CD14-positive monocyte (primary cell): ENCODE results near the gene UBE2E2. TPM values are rescaled to one million over a fixed set of nuclear protein-coding genes. Genes with fewer than 3 reads are reported as not detected.

Experiments
- DNase-seq, 3 donors: peaks; one replicate each; pipeline ENCODE4 v3.0.0-alpha.2; 2011 to 2022
- H2AFZ ChIP-seq: 2 replicates; pipeline ENCODE4 v1.6.0; 2012; ENCODE audit warnings: mild to moderate bottlenecking, low read depth, low read length, inconsistent platforms; ENCODE audit not compliant: insufficient read depth, poor library complexity, severe bottlenecking
- H3K27ac ChIP-seq, 2 donors: 1 replicate in 1 of 2; 2 replicates in 1 of 2; pipeline ENCODE4 v1.5.1; 2012 to 2013; ENCODE audit warnings: low read length in 2 of 2, control low read depth in 1 of 2, inconsistent platforms in 1 of 2, low read depth in 1 of 2, mild to moderate bottlenecking in 1 of 2
- H3K27me3 ChIP-seq, 2 donors: one replicate each; pipeline versions ENCODE4 v1.6.0 to v1.6.1; 2011 to 2013; ENCODE audit warnings: low read length in 2 of 2; ENCODE audit not compliant: control insufficient read depth in 2 of 2, insufficient read depth in 2 of 2
- H3K36me3 ChIP-seq, 2 donors: replicated peaks in 1 of 2; 1 replicate in 1 of 2; 2 replicates in 1 of 2; pipeline versions ENCODE4 v1.5.1 to v1.6.1; 2012 to 2013; ENCODE audit warnings: low read length in 2 of 2, control low read depth in 1 of 2, inconsistent platforms in 1 of 2, mild to moderate bottlenecking in 1 of 2; ENCODE audit not compliant: insufficient read depth in 2 of 2, control insufficient read depth in 1 of 2
- H3K4me1 ChIP-seq, 2 donors: 1 replicate in 1 of 2; 2 replicates in 1 of 2; pipeline versions ENCODE4 v1.5.1 to v1.6.1; 2012 to 2013; ENCODE audit warnings: low read length in 2 of 2, control low read depth in 1 of 2, inconsistent platforms in 1 of 2, mild to moderate bottlenecking in 1 of 2, moderate library complexity in 1 of 2; ENCODE audit not compliant: insufficient read depth in 2 of 2, control insufficient read depth in 1 of 2
- H3K4me2 ChIP-seq: replicated peaks from 2 replicates; pipeline ENCODE3; 2012; ENCODE audit warnings: low read length, moderate library complexity, mild to moderate bottlenecking; ENCODE audit not compliant: poor library complexity, severe bottlenecking; ENCODE audit errors: extremely low read depth
- H3K4me3 ChIP-seq, 3 experiments: fragments of 200-600 bp in 1 of 3; sonication (generic) in 1 of 3; replicated peaks in 1 of 3; 1 replicate in 2 of 3; 2 replicates in 1 of 3; pipeline ENCODE4 v1.5.1; 2011 to 2013; ENCODE audit warnings: low read length in 3 of 3, mild to moderate bottlenecking in 3 of 3, control low read depth in 2 of 3, low read depth in 2 of 3, inconsistent platforms in 1 of 3, moderate library complexity in 1 of 3
- H3K79me2 ChIP-seq: 2 replicates; pipeline ENCODE4 v1.6.0; 2012; ENCODE audit warnings: mild to moderate bottlenecking, control low read depth, inconsistent platforms, low read length, moderate library complexity; ENCODE audit not compliant: insufficient read depth
- H3K9ac ChIP-seq: 2 replicates; pipeline ENCODE4 v1.6.0; 2017; ENCODE audit warnings: low read length, mild to moderate bottlenecking; ENCODE audit not compliant: insufficient read depth, poor library complexity, severe bottlenecking
- H3K9me3 ChIP-seq, 2 donors: replicated peaks in 1 of 2; 1 replicate in 1 of 2; 2 replicates in 1 of 2; pipeline versions ENCODE4 v1.5.1 to v1.6.1; 2012 to 2013; ENCODE audit warnings: low read length in 2 of 2, control low read depth in 1 of 2; ENCODE audit not compliant: control insufficient read depth in 1 of 2, insufficient read depth in 1 of 2
- H4K20me1 ChIP-seq: 2 replicates; pipeline ENCODE4 v1.6.0; 2012; ENCODE audit warnings: mild to moderate bottlenecking, low read length, control low read depth, moderate library complexity; ENCODE audit not compliant: insufficient read depth
- H3K27ac Mint-ChIP-seq, 7 donors: one replicate each; pipeline ENCODE4 v1.8.0; 2020; ENCODE audit warnings: mild to moderate bottlenecking in 7 of 7, mixed read lengths in 7 of 7, moderate library complexity in 6 of 7, inconsistent platforms in 2 of 7
- H3K27me3 Mint-ChIP-seq, 3 donors: one replicate each; pipeline ENCODE4 v1.8.0; 2021 to 2022; ENCODE audit warnings: low read depth in 3 of 3, mild to moderate bottlenecking in 3 of 3, mixed read lengths in 3 of 3, moderate library complexity in 3 of 3, inconsistent platforms in 1 of 3
- H3K36me3 Mint-ChIP-seq, 2 donors: one replicate each; pipeline ENCODE4 v1.8.0; 2020; ENCODE audit warnings: mixed read lengths in 2 of 2, inconsistent platforms in 1 of 2, mild to moderate bottlenecking in 1 of 2
- H3K4me1 Mint-ChIP-seq: one replicate; pipeline ENCODE4 v1.8.0; 2020; ENCODE audit warnings: mild to moderate bottlenecking, mixed read lengths
- H3K4me3 Mint-ChIP-seq, 2 donors: one replicate each; pipeline ENCODE4 v1.8.0; 2020; ENCODE audit warnings: mild to moderate bottlenecking in 2 of 2, mixed read lengths in 2 of 2, moderate library complexity in 1 of 2
- H3K9me3 Mint-ChIP-seq, 7 donors: one replicate each; pipeline ENCODE4 v1.8.0; 2020 to 2022; ENCODE audit warnings: mixed read lengths in 7 of 7, mild to moderate bottlenecking in 6 of 7, moderate library complexity in 6 of 7, inconsistent platforms in 2 of 7
- CTCF ChIP-seq: fragments of 200-600 bp; IDR thresholded peaks from one replicate; pipeline ENCODE4 v1.8.0; 2022; ENCODE audit warnings: antibody characterized with exemption, mild to moderate bottlenecking
- WGBS: methylation state at CpG from one replicate; pipeline ENCODE4 v1.1.5; 2013; ENCODE audit warnings: missing lambda C conversion rate; ENCODE audit not compliant: insufficient coverage; 5-methylcytosine and 5-hydroxymethylcytosine counted together
- intact Hi-C, 2 donors: fragments of 100-400 bp; cut with micrococcal nuclease; formaldehyde crosslinking; loops; one replicate each; pipeline versions ENCODE4 v1.15.0 to v1.15.1; 2023
- polyA plus RNA-seq, 3 donors: library from polyadenylated mRNA; depleted of rRNA in 1 of 3; unstranded in 2 of 3; stranded (reverse) in 1 of 3; fragments of 300-500 nt in 2 of 3; fragments of >200 nt in 1 of 3; fragmentation: Illumina TruSeq in 2 of 3; gene quantifications; 1 replicate in 2 of 3; 2 replicates in 1 of 3; pipeline ENCODE4 v1.2.3, GENCODE V29; 2012 to 2021

The UBE2E2 gene
- polyA plus RNA-seq, 3 donors = 25.8 to 78.0 (median 66.3) TPM

- no peaks in the 10 kb centered on the region for H3K27me3 ChIP-seq
- peaks cover 5 to 8% (median 7%) of the 10 kb centered on the region in 3 donors for H3K27me3 Mint-ChIP-seq
- 67% methylated on average over 1 of the region's 4 CpGs for WGBS
- no peak overlapping the region for H3K4me2 ChIP-seq
- H4K20me1 ChIP-seq = no peaks in the 10 kb centered on the region
- H3K9ac ChIP-seq = no peak overlapping the region
- H3K4me3 Mint-ChIP-seq = no peak overlapping the region
- H3K27ac ChIP-seq = no peak overlapping the region
- H3K4me1 ChIP-seq = peaks cover 0 to 12% of the 10 kb centered on the region in 2 donors
- DNase-seq = no peak
- no peaks in the 10 kb centered on the region for H3K9me3 ChIP-seq
- H2AFZ ChIP-seq = no peak overlapping the region
- H3K79me2 ChIP-seq = peaks cover 5% of the 10 kb centered on the region
- no peaks in the 10 kb centered on the region for H3K36me3 Mint-ChIP-seq
- no peak for TF ChIP-seq CTCF
- H3K4me1 Mint-ChIP-seq = peaks cover 13% of the 10 kb centered on the region
- no peak overlapping the region for H3K4me3 ChIP-seq
- no peak overlapping the region for H3K27ac Mint-ChIP-seq
- peaks cover 0 to 3% (median 0%) of the 10 kb centered on the region in 7 donors for H3K9me3 Mint-ChIP-seq
- intact Hi-C loops = loop anchor here in 1 of 2 donors (10.0 kb wide), 1 partner anchor 74 kb away; no protein-coding TSS in a partner anchor
- H3K36me3 ChIP-seq = no peaks in the 10 kb centered on the region
Observed at GRCh38 chr3:23198801-23199200, 4.3 kb upstream of the UBE2E2 start.

GRCh38 chr3:23199649-23200048 lies 3.5 kb upstream of the UBE2E2 start:
- H3K36me3 Mint-ChIP-seq = no peaks in the 10 kb centered on the region
- TF ChIP-seq CTCF = no peak
- no peaks in the 10 kb centered on the region for H3K36me3 ChIP-seq
- H3K4me1 ChIP-seq = peaks cover 7 to 14% of the 10 kb centered on the region in 2 donors
- peaks cover 21% of the 10 kb centered on the region for H3K4me1 Mint-ChIP-seq
- no peak overlapping the region for H3K4me3 Mint-ChIP-seq
- H2AFZ ChIP-seq = no peak overlapping the region
- peaks cover 7% of the 10 kb centered on the region for H4K20me1 ChIP-seq
- H3K79me2 ChIP-seq = peaks cover 13% of the 10 kb centered on the region
- peaks cover 0 to 3% (median 0%) of the 10 kb centered on the region in 7 donors for H3K9me3 Mint-ChIP-seq
- no peak overlapping the region for H3K9ac ChIP-seq
- H3K27ac Mint-ChIP-seq = no peak overlapping the region
- peak in 1 of 3 donors; percentile 14 for DNase-seq
- H3K9me3 ChIP-seq = no peaks in the 10 kb centered on the region
- no peak overlapping the region for H3K4me2 ChIP-seq
- 100% methylated on average over 1 of the region's 5 CpGs for WGBS
- peaks cover 5 to 11% (median 7%) of the 10 kb centered on the region in 3 donors for H3K27me3 Mint-ChIP-seq
- H3K4me3 ChIP-seq = no peak overlapping the region
- H3K27me3 ChIP-seq = no peaks in the 10 kb centered on the region
- H3K27ac ChIP-seq = no peak overlapping the region
- intact Hi-C loops = loop anchor here (10.0 kb wide), 2 partner anchors 75 to 745 kb away; partner anchors contain the start of gene NR1D2 (in 1 of the 2)
